ENCODE measurements around the gene PAQR8. TPM values are rescaled to one million over a fixed set of nuclear protein-coding genes. Genes with fewer than 3 reads are reported as not detected.
A peak's percentile ranks its signal among the peaks of the same experiment; 100 is the strongest.

The PAQR8 gene
- total RNA-seq, 3 donors from 2014 or later: 70.6 to 184 (median 81.4) TPM

DNA sequence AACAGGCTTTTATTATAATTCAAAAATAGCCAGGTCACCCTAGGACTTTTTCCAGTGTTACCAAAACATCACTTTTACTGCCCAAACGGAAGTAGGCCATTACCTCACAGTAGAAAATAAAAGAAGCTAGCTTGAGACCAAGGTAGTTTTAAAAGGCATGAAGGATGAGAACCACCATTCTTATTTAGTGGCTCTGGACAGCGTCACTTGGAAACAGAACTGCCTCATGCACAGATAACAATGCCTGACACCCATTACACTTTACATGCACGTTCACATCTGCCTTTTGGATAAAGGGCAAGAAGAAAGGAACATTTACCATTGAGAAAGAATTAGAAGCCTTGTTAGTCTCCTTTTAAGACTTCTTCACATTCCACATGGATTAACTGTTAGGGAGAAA, 1.9 kb upstream of the PAQR8 start:
- Histone ChIP-seq H3K9me3 (no peaks in the 10 kb centered on the region), H3K36me3 (ENCODE audit: low read depth) (no peaks in the 10 kb centered on the region), H3K4me3 (no peak overlapping the region), H3K4me1 (ENCODE audit: low read depth) (peaks cover 4% of the 10 kb centered on the region)
- intact Hi-C loops (cut with DNase I, micrococcal nuclease): no loop called here
- TF ChIP-seq, protein P1, sequence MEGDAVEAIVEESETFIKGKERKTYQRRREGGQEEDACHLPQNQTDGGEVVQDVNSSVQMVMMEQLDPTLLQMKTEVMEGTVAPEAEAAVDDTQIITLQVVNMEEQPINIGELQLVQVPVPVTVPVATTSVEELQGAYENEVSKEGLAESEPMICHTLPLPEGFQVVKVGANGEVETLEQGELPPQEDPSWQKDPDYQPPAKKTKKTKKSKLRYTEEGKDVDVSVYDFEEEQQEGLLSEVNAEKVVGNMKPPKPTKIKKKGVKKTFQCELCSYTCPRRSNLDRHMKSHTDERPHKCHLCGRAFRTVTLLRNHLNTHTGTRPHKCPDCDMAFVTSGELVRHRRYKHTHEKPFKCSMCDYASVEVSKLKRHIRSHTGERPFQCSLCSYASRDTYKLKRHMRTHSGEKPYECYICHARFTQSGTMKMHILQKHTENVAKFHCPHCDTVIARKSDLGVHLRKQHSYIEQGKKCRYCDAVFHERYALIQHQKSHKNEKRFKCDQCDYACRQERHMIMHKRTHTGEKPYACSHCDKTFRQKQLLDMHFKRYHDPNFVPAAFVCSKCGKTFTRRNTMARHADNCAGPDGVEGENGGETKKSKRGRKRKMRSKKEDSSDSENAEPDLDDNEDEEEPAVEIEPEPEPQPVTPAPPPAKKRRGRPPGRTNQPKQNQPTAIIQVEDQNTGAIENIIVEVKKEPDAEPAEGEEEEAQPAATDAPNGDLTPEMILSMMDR (IDR thresholded peaks at IDR 0.05): no peak
- ATAC-seq (no peak), DNase-seq (no peak)

DNA sequence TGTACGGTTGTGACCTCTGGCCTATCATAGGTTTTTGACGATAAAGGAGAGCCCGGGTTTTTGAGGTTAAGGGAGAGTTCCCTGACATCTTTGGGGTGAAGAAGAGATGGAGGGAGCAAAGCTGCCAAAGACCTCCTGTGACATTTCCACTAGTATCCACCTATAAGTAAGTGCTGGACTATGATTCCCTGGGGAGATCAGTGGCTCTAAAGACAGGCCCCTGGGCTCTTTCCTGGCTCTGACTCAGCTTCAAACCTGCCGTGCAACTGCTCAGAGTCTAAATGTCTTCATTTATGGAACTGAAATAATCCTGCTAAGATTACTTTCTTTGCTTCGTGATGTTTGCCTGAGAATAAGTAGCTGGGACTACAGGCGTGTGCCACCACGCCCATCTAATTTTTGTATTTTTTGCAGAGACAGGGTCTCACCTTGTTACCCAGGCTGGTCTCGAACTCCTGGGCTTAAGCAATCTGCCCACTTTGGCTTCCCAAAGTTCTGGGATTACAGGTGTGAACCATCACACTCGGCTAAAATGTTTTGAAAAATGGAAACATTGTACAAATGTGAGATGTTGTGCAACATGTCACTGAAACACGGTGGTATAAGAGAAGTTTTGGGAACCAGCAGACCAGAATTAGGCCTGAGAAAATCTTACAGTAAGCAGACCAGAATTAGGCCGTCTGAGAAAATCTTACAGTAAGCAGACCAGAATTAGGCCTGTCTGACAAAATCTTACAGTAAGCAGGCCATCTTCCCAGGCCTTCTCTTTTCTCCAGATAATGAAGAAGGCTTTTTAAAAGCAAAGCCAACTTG, 1.1 kb upstream of the PAQR8 start:
- ATAC-seq (no peak), DNase-seq (no peak)
- no peak overlapping the region for H3K4me3 ChIP-seq
- intact Hi-C loops (cut with DNase I, micrococcal nuclease): no loop called here
- H3K9me3 ChIP-seq: no peaks in the 10 kb centered on the region
- H3K36me3 ChIP-seq (ENCODE audit: low read depth): no peaks in the 10 kb centered on the region
- no peaks in the 10 kb centered on the region for H3K4me1 ChIP-seq (ENCODE audit: low read depth)
- TF ChIP-seq, protein P1 (IDR thresholded peaks at IDR 0.05): no peak

DNA sequence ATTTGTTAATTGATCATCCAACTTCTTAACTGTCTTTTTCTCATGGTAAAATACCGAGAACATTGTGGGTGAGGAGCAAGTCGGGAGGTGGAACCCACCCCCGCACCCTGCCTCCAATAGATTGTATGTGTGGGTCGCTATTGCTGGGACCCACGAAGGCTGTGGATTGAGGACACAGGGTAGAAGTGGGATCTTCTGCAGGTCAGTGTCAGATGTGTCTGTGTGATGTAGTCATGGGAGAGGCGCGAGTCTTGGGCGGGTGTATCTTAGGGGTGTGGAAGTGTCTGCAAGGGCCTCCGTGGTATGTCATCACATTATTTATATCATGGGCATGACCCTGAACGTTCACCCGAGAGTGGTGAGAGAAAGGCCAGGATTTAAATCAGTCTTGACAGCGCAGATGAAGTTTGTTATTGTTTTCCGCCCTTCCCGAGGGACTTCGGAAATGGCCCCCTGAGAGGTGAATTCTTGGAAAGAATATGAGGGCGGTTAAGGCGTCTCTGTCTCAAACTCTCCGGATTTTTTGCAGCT, 472 bp upstream of the PAQR8 start:
- Histone ChIP-seq H3K4me3 (peak overlapping the region; percentile 95), H3K9me3 (no peaks in the 10 kb centered on the region), H3K36me3 (ENCODE audit: low read depth) (no peaks in the 10 kb centered on the region), H3K4me1 (ENCODE audit: low read depth) (no peaks in the 10 kb centered on the region)
- peak; percentile 60 to 70 (median 67) for DNase-seq
- TF ChIP-seq, protein P1 (IDR thresholded peaks at IDR 0.05): no peak
- ATAC-seq: peak; percentile 51
- intact Hi-C loops (cut with DNase I, micrococcal nuclease): no loop called here

DNA sequence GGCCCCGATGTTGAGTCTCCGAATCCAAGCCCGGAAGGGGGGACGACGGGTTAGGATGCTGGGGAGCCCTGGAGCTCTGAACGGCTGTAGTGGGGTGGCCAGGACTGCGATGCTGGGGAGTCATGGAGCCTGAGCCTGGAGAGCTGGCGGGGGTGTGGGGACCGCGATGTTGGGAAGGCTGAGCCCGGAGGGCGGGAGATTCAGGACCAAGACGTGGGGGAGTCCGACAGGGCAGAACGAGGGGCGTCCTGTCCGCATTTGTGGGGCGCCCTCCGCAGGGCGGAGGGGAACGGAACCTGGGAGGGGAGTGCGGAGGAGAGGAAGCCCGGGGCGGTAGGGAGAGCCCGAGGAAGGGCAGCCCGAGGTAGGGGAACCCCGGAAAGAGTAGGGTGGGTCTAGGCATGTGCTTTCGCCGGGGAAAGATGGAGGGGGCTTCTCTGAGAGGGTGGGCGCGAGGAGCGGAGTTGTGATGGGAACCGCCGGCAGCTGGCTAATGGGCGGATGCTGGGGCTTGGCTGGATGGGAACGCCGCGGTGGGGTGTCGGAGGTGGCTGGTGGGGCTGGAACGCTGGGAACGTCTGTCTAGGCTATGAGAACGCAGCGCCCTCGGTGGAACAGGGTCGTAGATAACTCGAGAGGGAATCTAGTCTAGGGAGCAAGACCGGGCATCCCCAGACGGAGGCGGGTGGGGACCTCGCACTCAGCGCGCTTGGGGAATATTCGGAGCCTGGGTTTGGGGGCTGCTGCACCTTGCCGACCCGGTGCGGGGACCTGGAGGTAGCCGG, 684 bp downstream of the PAQR8 start:
- intact Hi-C loops (cut with DNase I, micrococcal nuclease): no loop called here
- TF ChIP-seq, protein P1 (IDR thresholded peaks at IDR 0.05): no peak
- no peaks in the 10 kb centered on the region for H3K9me3 ChIP-seq
- no peaks in the 10 kb centered on the region for H3K4me1 ChIP-seq (ENCODE audit: low read depth)
- H3K4me3 ChIP-seq: peak overlapping the region; percentile 95
- H3K36me3 ChIP-seq (ENCODE audit: low read depth): no peaks in the 10 kb centered on the region
- peak; percentile 53 to 77 (median 77) for DNase-seq
- peak; percentile 57 for ATAC-seq

DNA sequence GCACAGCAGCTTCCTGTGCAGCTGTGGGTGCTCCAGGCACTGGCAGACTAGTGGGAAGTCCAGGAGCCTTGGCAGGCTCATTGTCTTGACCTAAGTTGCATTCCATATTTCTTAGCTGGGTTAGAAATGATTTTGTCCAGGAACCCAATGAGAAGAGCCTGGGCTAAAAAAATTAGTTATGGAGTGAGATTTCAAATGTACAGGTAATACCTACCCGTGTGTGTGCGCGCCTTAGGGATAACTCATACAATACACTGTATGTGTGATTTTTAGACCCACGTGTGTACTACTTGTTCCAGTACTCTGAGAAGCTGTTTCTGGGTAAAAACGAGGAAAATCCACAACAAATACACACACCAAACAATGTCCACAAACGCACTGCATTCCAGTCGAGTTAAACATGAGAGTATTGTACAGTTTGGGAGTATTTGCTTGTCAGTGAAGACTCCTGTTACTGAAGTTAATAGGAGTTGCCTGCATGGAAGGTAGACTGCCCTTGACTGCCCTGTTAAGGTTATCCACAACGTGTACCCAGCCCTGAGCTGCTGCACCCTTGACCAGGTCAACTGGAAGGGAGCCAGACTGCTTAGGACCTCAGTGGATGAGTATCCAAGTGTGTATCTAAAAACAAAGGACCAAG, 1.4 kb downstream of the PAQR8 start:
- TF ChIP-seq, protein P1 (IDR thresholded peaks at IDR 0.05): no peak
- no peaks in the 10 kb centered on the region for H3K36me3 ChIP-seq (ENCODE audit: low read depth)
- H3K4me1 ChIP-seq (ENCODE audit: low read depth): no peaks in the 10 kb centered on the region
- H3K4me3 ChIP-seq: peak overlapping the region; percentile 95
- peak in 2 of 3 donors; percentile 28 to 48 for DNase-seq
- peak; percentile 13 for ATAC-seq
- no peaks in the 10 kb centered on the region for H3K9me3 ChIP-seq
- intact Hi-C loops (cut with DNase I, micrococcal nuclease): no loop called here
